ENCODE measurements around the gene IGFBP1.

DNA sequence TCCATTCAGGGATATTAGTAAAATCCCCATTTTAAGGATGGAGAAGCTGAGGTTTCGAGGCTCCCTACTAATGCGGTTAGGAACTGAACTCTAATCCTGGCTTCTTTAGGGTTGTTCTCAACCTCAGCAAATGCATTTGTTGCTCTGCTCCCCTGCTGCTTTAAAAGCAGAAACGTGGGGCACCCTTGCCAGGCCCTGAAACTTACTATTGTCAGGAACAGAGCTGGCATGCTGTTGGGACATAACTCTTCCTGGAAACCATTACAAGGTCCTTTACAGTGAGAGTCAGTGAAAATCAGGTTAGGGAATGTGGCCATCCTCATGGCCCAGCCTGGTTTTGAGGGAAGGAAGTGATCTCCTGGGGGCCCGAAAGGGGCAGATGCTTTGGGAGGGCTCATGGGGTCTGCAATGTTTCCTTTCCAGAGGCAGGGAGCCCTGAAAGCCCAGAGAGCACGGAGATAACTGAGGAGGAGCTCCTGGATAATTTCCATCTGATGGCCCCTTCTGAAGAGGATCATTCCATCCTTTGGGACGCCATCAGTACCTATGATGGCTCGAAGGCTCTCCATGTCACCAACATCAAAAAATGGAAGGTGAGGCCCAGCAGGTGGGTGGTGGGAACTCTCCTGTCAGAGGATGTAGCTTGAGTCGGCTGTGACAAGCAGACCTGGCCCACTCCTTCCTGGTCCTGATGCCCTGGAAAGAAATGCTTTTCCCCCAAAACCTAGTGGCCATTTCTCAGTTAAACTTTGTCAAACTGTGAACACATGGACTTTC, 2.0 kb downstream of the IGFBP1 start:
- TF ChIP-seq, protein P1, sequence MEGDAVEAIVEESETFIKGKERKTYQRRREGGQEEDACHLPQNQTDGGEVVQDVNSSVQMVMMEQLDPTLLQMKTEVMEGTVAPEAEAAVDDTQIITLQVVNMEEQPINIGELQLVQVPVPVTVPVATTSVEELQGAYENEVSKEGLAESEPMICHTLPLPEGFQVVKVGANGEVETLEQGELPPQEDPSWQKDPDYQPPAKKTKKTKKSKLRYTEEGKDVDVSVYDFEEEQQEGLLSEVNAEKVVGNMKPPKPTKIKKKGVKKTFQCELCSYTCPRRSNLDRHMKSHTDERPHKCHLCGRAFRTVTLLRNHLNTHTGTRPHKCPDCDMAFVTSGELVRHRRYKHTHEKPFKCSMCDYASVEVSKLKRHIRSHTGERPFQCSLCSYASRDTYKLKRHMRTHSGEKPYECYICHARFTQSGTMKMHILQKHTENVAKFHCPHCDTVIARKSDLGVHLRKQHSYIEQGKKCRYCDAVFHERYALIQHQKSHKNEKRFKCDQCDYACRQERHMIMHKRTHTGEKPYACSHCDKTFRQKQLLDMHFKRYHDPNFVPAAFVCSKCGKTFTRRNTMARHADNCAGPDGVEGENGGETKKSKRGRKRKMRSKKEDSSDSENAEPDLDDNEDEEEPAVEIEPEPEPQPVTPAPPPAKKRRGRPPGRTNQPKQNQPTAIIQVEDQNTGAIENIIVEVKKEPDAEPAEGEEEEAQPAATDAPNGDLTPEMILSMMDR (IDR thresholded peaks at IDR 0.05), result no peak
- TF ChIP-seq POLR2A (IDR thresholded peaks at IDR 0.05), result no peak
